ENCODE data around the gene GLIPR1.
"Not testable (repeated sequence)": the region's sequence is repeated elsewhere in the genome, so short reads cannot be mapped to it uniquely, and the experiment has no call there.

The GLIPR1 gene

GRCh38 chr12:75522124-75522523 is 41.6 kb downstream of the GLIPR1 start:
- not testable (repeated sequence) for DNase-seq

DNA sequence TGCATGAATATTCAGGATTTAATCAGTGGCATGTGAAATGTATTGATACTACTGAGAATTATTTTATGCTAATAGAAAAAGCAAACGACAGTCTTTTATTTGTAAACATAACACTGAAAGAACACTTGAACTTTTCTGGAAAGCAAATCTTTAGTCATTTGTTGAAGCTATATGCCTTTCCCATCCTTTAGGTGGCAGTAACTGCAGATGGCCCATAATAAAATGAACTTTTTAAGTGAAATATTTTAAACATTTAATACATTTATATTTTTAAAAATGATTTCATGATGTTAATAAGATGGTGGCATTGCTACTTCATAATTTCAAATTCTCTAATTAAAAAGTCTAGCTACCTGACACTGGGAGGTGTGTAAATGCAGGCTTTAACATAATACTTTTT is 44.7 kb downstream of the GLIPR1 start:
- no peak for DNase-seq

- DNase-seq, result peak in 1 of 2 experiments; percentile 30
Measured at GRCh38 chr12:75526655-75527511, 46.3 kb downstream of the GLIPR1 start.

DNA sequence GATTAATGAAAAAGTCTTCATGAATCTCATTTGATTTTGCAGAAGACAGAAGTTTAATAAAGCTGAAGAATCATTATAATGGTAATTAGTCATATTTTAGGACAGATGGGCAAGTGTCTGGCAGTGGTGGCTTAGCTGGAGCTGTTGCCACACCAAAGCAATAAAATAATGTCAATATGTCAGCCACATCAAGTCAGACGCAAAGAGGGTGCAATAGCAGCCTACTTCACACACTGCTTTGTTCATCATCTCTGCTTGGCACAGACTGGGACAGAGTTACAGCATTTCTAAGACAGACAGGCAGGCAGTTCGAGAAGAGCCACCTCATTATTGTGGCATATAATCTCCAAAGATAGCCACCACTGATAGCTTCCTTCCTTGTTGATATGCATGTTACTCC is 47.7 kb downstream of the GLIPR1 start:
- no peak for DNase-seq

GRCh38 chr12:75528692-75529091 is 48.1 kb downstream of the GLIPR1 start:
- no peak for DNase-seq

- DNase-seq, result no peak
Measured at GRCh38 chr12:75529316-75529715, 48.8 kb downstream of the GLIPR1 start.

DNA sequence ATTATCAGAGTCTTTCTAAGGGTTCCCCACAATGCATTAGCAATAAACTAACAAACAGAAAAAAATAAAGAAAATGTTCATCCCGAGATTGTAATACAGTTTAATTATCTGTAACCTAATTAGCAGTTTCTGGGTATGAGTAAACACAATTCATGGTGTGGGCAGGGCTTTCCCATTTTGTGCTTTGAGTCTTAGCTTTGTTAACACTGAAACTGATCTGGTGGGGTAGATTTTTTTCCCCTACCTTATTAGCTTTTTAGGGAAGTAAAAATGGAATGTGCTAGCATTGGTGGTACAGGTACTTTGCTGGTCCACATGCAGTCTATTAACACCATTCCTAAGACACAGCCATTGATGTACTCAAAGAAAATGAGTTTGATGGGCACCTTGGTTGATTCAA is 49.3 kb downstream of the GLIPR1 start:
- DNase-seq, result no peak

- no peak for DNase-seq
Measured at GRCh38 chr12:75533239-75533638, 52.7 kb downstream of the GLIPR1 start.

DNA sequence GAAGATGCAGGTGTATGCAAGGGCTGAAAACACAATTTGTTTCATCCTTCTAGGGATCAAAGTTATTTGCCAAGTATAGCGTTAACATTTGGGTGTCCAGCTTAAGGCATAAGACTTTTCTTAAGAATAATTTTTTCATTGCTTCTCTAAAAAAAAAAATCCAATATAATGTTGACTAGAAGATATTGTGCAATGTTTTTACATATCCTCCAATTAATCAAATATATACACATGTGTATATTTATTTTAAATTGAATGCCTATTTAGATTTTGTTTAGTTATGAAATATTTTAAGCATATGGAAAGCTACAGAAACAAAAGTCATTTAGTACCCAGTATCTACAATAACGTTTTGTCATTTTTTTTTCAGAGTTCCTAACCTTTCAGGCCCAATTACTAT is 59.3 kb downstream of the GLIPR1 start:
- no peak for DNase-seq

- DNase-seq, result no peak
Measured at GRCh38 chr12:75542942-75543341, 62.4 kb downstream of the GLIPR1 start.

GRCh38 chr12:75543529-75543928 is 63.0 kb downstream of the GLIPR1 start:
- DNase-seq, result no peak

DNA sequence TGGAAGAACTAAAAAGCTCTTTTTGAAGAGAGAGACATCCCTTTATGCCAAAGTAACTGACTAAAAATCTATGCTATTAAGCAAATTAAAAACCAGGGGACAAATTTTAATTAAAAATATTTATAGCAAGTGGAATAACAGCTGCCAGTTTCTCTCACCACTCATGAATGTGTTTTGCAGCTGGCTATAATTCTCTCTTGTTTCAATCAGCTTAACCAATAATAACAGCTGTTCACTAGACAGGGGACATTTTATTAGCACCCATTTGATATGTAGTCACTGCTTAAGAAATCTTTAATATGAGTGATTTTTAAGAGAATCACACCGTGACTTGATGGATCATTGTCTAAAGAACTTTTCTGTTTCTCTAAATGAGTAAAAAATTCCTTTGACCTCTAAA is 65.1 kb downstream of the GLIPR1 start:
- no peak for DNase-seq

DNA sequence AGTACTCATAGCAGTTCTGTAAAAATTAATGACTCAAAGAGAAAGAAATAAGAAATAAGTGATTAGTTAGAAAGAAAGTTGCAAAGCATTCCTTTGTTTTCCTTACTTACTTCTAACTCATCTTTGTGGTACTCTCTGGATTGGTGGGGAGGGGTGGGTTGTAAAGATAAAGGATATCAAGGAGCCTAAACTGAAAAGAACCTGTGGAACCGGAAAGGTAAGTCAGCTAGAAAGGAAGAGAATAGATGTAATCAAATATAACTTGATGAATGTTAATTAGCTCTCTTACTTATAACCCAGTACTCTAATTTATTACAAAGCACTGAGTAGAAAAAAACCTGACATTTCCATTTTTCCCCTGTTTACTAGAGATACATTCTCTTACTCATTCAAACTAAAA is 68.3 kb downstream of the GLIPR1 start:
- no peak for DNase-seq

GRCh38 chr12:75549989-75550388 is 69.4 kb downstream of the GLIPR1 start:
- no peak for DNase-seq

DNA sequence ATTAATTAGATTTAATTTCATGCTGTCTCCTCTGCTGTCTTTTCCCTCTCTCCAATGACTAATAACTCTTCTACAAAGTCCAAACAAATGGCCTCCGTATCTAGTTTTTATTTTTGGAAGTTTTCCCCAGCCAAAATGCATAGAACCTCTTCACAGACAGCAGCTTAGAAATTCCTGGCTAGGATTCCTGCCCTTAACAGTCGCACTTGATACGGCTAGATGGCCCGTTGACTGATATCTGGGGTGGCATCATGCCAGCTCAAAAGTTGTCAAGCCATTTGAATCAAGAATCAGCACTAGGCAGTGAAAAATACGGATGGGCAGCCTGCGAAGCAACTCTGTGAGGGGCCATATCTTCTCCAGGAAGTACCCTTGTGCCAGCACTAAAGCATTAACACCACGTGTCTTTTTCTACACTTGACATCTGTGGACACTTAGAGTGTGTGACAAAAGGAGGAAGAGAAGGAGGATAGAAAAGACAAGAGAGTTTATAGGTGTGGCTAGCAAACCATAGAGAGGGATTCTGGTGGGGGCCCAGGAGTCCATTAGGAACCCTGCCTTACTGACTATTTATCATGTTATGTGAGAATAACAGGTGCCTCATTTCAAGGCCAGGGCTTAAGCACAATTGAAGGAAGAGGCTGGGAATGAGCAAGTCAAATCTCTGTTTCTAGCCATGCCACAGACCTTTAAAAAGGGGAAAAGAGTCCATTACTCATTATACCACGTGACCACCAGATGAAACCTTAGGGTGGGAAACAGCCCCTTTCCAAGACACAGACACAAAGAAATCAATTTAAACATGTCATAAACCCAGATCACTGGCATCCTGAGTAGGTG is 70.1 kb downstream of the GLIPR1 start:
- DNase-seq, result no peak

- DNase-seq, result no peak
Measured at GRCh38 chr12:75551477-75551876, 70.9 kb downstream of the GLIPR1 start.

- DNase-seq, result no peak
Measured at GRCh38 chr12:75553398-75553797, 72.8 kb downstream of the GLIPR1 start.

Measured in activated T-cell treated with anti-CD3 and anti-CD28 coated beads, Interleukin-2, amount 50 U/mL, for 48 hours (primary cell).